Spleen (tissue), 7 donors: ENCODE measurements around the gene ZNF480.

Experiments used
- CTCF ChIP-seq, 11 experiments: fragments of 200-600 bp in 7 of 11; fragments of 450-650 bp in 4 of 11; sonication (generic) in 4 of 11; IDR thresholded peaks in 8 of 11; conservative IDR thresholded peaks in 3 of 11; 1 replicate in 7 of 11; 2 replicates in 4 of 11; pipeline versions ENCODE4 v1.4.0 to v1.8.0; 2016 to 2021; ENCODE audit warnings: antibody characterized with exemption in 11 of 11, inconsistent platforms in 4 of 11, mild to moderate bottlenecking in 1 of 11
- POLR2A ChIP-seq, 3 donors: fragments of 450-650 bp; IDR thresholded peaks; one replicate each; pipeline ENCODE4 v1.5.1; 2017; ENCODE audit warnings: antibody characterized with exemption in 3 of 3, mild to moderate bottlenecking in 1 of 3
- donor health status: DM: no; HTN: no; CAD: no; lungs with moderate emphysema.
- donor health status: DM: no; HTN: no; CAD: no.
- donor health status: DM: no; HTN: no; CAD: no.

DNA sequence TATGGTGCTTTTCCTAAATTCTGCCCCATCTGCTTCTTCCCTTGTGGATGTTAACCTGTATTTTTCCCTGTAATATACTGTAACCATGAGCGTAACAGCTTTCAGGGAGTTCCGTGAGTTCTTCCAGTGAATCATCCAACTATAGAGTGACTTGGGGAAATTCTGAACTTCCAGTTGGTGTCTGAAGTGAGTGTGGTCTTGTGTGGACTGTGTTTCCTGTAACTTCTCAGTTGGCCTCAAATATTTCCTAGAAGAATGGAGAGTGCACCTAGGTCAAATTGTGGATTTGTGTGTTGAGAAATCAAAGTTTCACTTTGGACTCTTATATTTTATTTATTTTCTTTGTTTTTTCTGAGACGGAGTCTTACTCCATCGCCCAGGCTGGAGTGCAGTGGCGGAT is 38.5 kb upstream of the ZNF480 start:
- TF ChIP-seq CTCF (IDR thresholded peaks at IDR 0.05 in 8 of 11, conservative IDR thresholded peaks at IDR 0.05 in 3 of 11) (no peak), POLR2A (IDR thresholded peaks at IDR 0.05) (no peak)
